Neural cell (in vitro differentiated cells): ENCODE measurements around the gene COQ7.

Experiments used
- EP300 ChIP-seq: fragments of 450-650 bp; conservative IDR thresholded peaks from 2 replicates; pipeline ENCODE4 v1.6.1; 2014; ENCODE audit warnings: antibody characterized with exemption, mild to moderate bottlenecking, moderate library complexity; ENCODE audit not compliant: poor library complexity, severe bottlenecking
- EZH2 ChIP-seq: fragments of 200-600, 300-800 bp; shearing (Covaris generic), sonication (generic); IDR thresholded peaks from 2 replicates; pipeline ENCODE4 v1.6.1; 2014; ENCODE audit warnings: antibody characterized with exemption, low read length, borderline replicate concordance, mild to moderate bottlenecking; ENCODE audit not compliant: insufficient read depth, poor library complexity, severe bottlenecking
- MXI1 ChIP-seq: fragments of 450-650 bp; conservative IDR thresholded peaks from 2 replicates; pipeline ENCODE4 v1.6.1; 2014; ENCODE audit warnings: antibody characterized with exemption, mild to moderate bottlenecking; ENCODE audit not compliant: poor library complexity, severe bottlenecking
- POLR2AphosphoS5 ChIP-seq: IDR thresholded peaks from 2 replicates; pipeline ENCODE4 v1.6.1; 2012
- RAD21 ChIP-seq: fragments of 450-650 bp; conservative IDR thresholded peaks from 2 replicates; pipeline ENCODE4 v1.6.1; 2014; ENCODE audit warnings: antibody characterized with exemption, mild to moderate bottlenecking, moderate library complexity
- SMC3 ChIP-seq: fragments of 450-650 bp; conservative IDR thresholded peaks from 2 replicates; pipeline ENCODE4 v1.6.1; 2014; ENCODE audit warnings: antibody characterized with exemption, mild to moderate bottlenecking, moderate library complexity; ENCODE audit not compliant: poor library complexity
- TAF1 ChIP-seq: IDR thresholded peaks from 2 replicates; pipeline ENCODE4 v1.6.1; 2012; ENCODE audit warnings: low read depth
- TF ChIP-seq, protein P1 (sequence below): fragments of 450-650 bp; IDR thresholded peaks from 2 replicates; pipeline ENCODE4 v1.5.1; 2014; ENCODE audit warnings: antibody characterized with exemption, mild to moderate bottlenecking, moderate library complexity; ENCODE audit not compliant: poor library complexity, severe bottlenecking
- TF ChIP-seq, protein P2 (sequence below): IDR thresholded peaks from 2 replicates; pipeline ENCODE4 v1.6.1; 2012; ENCODE audit warnings: borderline replicate concordance

DNA sequence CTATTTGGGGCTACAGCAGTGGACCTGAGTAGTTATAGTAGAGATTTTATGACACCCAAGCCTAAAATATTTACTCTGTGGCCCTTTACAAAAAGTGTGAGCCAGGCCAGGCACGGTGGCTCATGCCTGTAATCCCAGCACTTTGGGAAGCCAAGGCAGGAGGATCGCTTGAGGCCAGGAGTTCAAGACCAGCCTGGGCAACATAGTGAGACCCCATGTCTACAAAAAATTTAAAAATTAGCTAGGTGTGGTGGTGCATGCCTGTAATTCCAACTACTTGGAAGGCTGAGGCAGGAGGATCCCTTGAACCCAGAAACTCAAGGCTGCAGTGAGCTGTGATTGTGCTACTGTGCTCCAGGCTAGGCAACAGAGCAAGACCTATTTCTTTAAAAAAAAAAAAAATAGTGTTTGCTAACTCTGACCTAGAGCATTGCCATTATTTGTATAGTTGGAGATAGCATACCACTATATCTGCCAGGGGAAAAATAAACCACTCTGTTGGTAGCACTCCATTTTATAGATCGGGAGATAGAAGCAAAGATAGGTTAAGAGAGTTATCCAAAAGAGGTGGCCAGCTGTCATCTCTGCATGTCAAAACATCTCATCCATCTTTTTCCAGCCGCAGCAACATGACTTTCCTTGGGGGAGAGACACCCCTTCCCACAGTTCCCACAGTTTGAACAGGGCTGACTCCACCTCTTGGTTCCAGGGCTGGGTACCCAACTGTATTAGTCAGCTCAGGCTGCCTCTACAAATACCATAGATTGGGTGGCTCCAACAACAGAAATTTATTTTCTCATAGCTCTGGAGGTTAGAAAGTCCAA lies 43.3 kb downstream of the COQ7 start:
- TF ChIP-seq, protein P1, sequence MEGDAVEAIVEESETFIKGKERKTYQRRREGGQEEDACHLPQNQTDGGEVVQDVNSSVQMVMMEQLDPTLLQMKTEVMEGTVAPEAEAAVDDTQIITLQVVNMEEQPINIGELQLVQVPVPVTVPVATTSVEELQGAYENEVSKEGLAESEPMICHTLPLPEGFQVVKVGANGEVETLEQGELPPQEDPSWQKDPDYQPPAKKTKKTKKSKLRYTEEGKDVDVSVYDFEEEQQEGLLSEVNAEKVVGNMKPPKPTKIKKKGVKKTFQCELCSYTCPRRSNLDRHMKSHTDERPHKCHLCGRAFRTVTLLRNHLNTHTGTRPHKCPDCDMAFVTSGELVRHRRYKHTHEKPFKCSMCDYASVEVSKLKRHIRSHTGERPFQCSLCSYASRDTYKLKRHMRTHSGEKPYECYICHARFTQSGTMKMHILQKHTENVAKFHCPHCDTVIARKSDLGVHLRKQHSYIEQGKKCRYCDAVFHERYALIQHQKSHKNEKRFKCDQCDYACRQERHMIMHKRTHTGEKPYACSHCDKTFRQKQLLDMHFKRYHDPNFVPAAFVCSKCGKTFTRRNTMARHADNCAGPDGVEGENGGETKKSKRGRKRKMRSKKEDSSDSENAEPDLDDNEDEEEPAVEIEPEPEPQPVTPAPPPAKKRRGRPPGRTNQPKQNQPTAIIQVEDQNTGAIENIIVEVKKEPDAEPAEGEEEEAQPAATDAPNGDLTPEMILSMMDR = no peak
- TF ChIP-seq POLR2AphosphoS5 = no peak
- TF ChIP-seq, protein P2, sequence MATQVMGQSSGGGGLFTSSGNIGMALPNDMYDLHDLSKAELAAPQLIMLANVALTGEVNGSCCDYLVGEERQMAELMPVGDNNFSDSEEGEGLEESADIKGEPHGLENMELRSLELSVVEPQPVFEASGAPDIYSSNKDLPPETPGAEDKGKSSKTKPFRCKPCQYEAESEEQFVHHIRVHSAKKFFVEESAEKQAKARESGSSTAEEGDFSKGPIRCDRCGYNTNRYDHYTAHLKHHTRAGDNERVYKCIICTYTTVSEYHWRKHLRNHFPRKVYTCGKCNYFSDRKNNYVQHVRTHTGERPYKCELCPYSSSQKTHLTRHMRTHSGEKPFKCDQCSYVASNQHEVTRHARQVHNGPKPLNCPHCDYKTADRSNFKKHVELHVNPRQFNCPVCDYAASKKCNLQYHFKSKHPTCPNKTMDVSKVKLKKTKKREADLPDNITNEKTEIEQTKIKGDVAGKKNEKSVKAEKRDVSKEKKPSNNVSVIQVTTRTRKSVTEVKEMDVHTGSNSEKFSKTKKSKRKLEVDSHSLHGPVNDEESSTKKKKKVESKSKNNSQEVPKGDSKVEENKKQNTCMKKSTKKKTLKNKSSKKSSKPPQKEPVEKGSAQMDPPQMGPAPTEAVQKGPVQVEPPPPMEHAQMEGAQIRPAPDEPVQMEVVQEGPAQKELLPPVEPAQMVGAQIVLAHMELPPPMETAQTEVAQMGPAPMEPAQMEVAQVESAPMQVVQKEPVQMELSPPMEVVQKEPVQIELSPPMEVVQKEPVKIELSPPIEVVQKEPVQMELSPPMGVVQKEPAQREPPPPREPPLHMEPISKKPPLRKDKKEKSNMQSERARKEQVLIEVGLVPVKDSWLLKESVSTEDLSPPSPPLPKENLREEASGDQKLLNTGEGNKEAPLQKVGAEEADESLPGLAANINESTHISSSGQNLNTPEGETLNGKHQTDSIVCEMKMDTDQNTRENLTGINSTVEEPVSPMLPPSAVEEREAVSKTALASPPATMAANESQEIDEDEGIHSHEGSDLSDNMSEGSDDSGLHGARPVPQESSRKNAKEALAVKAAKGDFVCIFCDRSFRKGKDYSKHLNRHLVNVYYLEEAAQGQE = no peak
- TF ChIP-seq EZH2 = no peak
- no peak for TF ChIP-seq SMC3
- TF ChIP-seq MXI1 = no peak
- no peak for TF ChIP-seq TAF1
- TF ChIP-seq EP300 = no peak
- TF ChIP-seq RAD21 = no peak
